Loucy (cell line): ENCODE results near the gene COX19.

Source experiments
- H2AFZ ChIP-seq: fragments of 200-600 bp; sonication (generic); 2 replicates; pipeline ENCODE4 v1.6.0; 2016; ENCODE audit warnings: antibody characterized with exemption, mild to moderate bottlenecking, low read length, moderate library complexity
- H3F3A ChIP-seq: fragments of 200-600 bp; 2 replicates; pipeline ENCODE4 v1.6.0; 2016; ENCODE audit warnings: antibody characterized with exemption, low read depth, mild to moderate bottlenecking
- H3K27me3 ChIP-seq: fragments of 200-600 bp; sonication (generic); 2 replicates; pipeline ENCODE4 v1.6.1; 2014; ENCODE audit warnings: low read length, mild to moderate bottlenecking; ENCODE audit not compliant: insufficient read depth, poor library complexity, severe bottlenecking
- H3K36me3 ChIP-seq: fragments of 200-600 bp; sonication (generic); 2 replicates; pipeline ENCODE4 v1.6.1; 2016; ENCODE audit warnings: low read length; ENCODE audit not compliant: insufficient read depth
- H3K4me1 ChIP-seq: fragments of 200-600 bp; sonication (generic); 2 replicates; pipeline ENCODE4 v1.5.1; 2014; ENCODE audit warnings: low read length, mild to moderate bottlenecking; ENCODE audit not compliant: insufficient read depth, poor library complexity, severe bottlenecking
- H3K4me2 ChIP-seq: fragments of 200-600 bp; sonication (generic); 2 replicates; pipeline ENCODE4 v1.6.0; 2014; ENCODE audit warnings: antibody characterized with exemption, low read length, low read depth, mild to moderate bottlenecking; ENCODE audit not compliant: poor library complexity, severe bottlenecking
- H3K4me3 ChIP-seq: fragments of 200-600 bp; sonication (generic); 2 replicates; pipeline ENCODE4 v1.5.1; 2014; ENCODE audit warnings: low read length, mild to moderate bottlenecking, mixed read lengths; ENCODE audit not compliant: poor library complexity, severe bottlenecking
- H3K79me2 ChIP-seq: fragments of 200-600 bp; sonication (generic); 2 replicates; pipeline ENCODE4 v1.6.1; 2014; ENCODE audit warnings: low read length; ENCODE audit not compliant: insufficient read depth
- H3K9ac ChIP-seq: fragments of 200-600 bp; sonication (generic); 2 replicates; pipeline ENCODE4 v1.6.0; 2014; ENCODE audit warnings: mild to moderate bottlenecking, low read depth, low read length, moderate library complexity; ENCODE audit not compliant: poor library complexity, severe bottlenecking
- H3K9me2 ChIP-seq: fragments of 200-600 bp; sonication (generic); replicated peaks from 2 replicates; pipeline ENCODE4 v1.6.1; 2016; ENCODE audit warnings: low read depth, low read length, mixed read lengths
- H3K9me3 ChIP-seq: fragments of 200-600 bp; sonication (generic); 2 replicates; pipeline ENCODE4 v1.6.1; 2014; ENCODE audit warnings: mild to moderate bottlenecking, antibody characterized with exemption, low read length, low read depth; ENCODE audit not compliant: insufficient read depth
- H4K20me1 ChIP-seq: fragments of 200-600 bp; sonication (generic); 2 replicates; pipeline ENCODE4 v1.6.0; 2014; ENCODE audit warnings: antibody characterized with exemption, low read length, mild to moderate bottlenecking; ENCODE audit not compliant: insufficient read depth, poor library complexity, severe bottlenecking
- CTCF ChIP-seq: fragments of 200-600 bp; sonication (generic); conservative IDR thresholded peaks from 2 replicates; pipeline ENCODE4 v1.5.1; 2014; ENCODE audit warnings: mild to moderate bottlenecking, antibody characterized with exemption, low read length
- EZH2phosphoT487 ChIP-seq: fragments of 200-600 bp; IDR thresholded peaks from 2 replicates; pipeline ENCODE4 v1.6.1; 2018; ENCODE audit warnings: antibody characterized with exemption, mild to moderate bottlenecking, moderate library complexity, borderline replicate concordance

Gene COX19

GRCh38 chr7:997404-998395 is 22.4 kb upstream of the COX19 start:
- Histone ChIP-seq H3K9me2 (no peaks in the 10 kb centered on the region), H4K20me1 (no peaks in the 10 kb centered on the region), H3F3A (no peaks in the 10 kb centered on the region), H3K36me3 (no peaks in the 10 kb centered on the region), H3K4me1 (peaks cover 3% of the 10 kb centered on the region), H3K4me3 (no peak overlapping the region), H3K79me2 (no peaks in the 10 kb centered on the region), H3K27me3 (no peaks in the 10 kb centered on the region), H3K9me3 (no peaks in the 10 kb centered on the region), H3K9ac (no peak overlapping the region), H3K4me2 (no peak overlapping the region), H2AFZ (no peak overlapping the region)
- no peak for TF ChIP-seq CTCF
- TF ChIP-seq EZH2phosphoT487, result no peak

GRCh38 chr7:996079-996872 is 20.9 kb upstream of the COX19 start:
- Histone ChIP-seq H3K9me3 (no peaks in the 10 kb centered on the region), H3K9ac (no peak overlapping the region), H3K36me3 (no peaks in the 10 kb centered on the region), H3F3A (no peaks in the 10 kb centered on the region), H2AFZ (no peak overlapping the region), H3K4me1 (peaks cover 4% of the 10 kb centered on the region), H4K20me1 (no peaks in the 10 kb centered on the region), H3K9me2 (no peaks in the 10 kb centered on the region), H3K79me2 (no peaks in the 10 kb centered on the region), H3K4me3 (no peak overlapping the region), H3K4me2 (no peak overlapping the region), H3K27me3 (no peaks in the 10 kb centered on the region)
- no peak for TF ChIP-seq EZH2phosphoT487
- no peak for TF ChIP-seq CTCF

GRCh38 chr7:995571-995970 is 20.2 kb upstream of the COX19 start:
- TF ChIP-seq CTCF (no peak), EZH2phosphoT487 (no peak)
- Histone ChIP-seq H4K20me1 (no peaks in the 10 kb centered on the region), H3F3A (no peaks in the 10 kb centered on the region), H3K4me3 (no peak overlapping the region), H3K9me2 (no peaks in the 10 kb centered on the region), H2AFZ (no peak overlapping the region), H3K9me3 (no peaks in the 10 kb centered on the region), H3K4me1 (peaks cover 4% of the 10 kb centered on the region), H3K9ac (no peak overlapping the region), H3K4me2 (no peak overlapping the region), H3K79me2 (no peaks in the 10 kb centered on the region), H3K27me3 (no peaks in the 10 kb centered on the region), H3K36me3 (no peaks in the 10 kb centered on the region)
